Immature natural killer cell (primary cell): ENCODE results near the gene NEMP1. TPM values are rescaled to one million over a fixed set of nuclear protein-coding genes. Genes with fewer than 3 reads are reported as not detected.
"Not testable (repeated sequence)": the region's sequence is repeated elsewhere in the genome, so short reads cannot be mapped to it uniquely, and the experiment has no call there.

Experiments used
- DNase-seq, 3 donors: peaks; one replicate each; pipeline ENCODE4 v3.0.0; 2022; ENCODE audit warnings: mixed read lengths in 1 of 3
- H3K27ac Mint-ChIP-seq, 6 donors: one replicate each; pipeline ENCODE4 v1.8.0; 2020; ENCODE audit warnings: mixed read lengths in 6 of 6, mild to moderate bottlenecking in 5 of 6, inconsistent platforms in 4 of 6, moderate library complexity in 3 of 6
- H3K27me3 Mint-ChIP-seq, 3 donors: one replicate each; pipeline ENCODE4 v1.8.0; 2020 to 2021; ENCODE audit warnings: low read depth in 3 of 3, mild to moderate bottlenecking in 3 of 3, mixed read lengths in 3 of 3, moderate library complexity in 3 of 3, inconsistent platforms in 1 of 3
- H3K36me3 Mint-ChIP-seq, 3 donors: one replicate each; pipeline ENCODE4 v1.8.0; 2020; ENCODE audit warnings: mixed read lengths in 3 of 3, inconsistent platforms in 2 of 3, mild to moderate bottlenecking in 2 of 3
- H3K4me1 Mint-ChIP-seq, 2 donors: one replicate each; pipeline ENCODE4 v1.8.0; 2020; ENCODE audit warnings: inconsistent platforms in 2 of 2, mild to moderate bottlenecking in 2 of 2, mixed read lengths in 2 of 2, moderate library complexity in 1 of 2
- H3K4me3 Mint-ChIP-seq, 5 donors: one replicate each; pipeline ENCODE4 v1.8.0; 2020; ENCODE audit warnings: mild to moderate bottlenecking in 5 of 5, mixed read lengths in 5 of 5, inconsistent platforms in 3 of 5, moderate library complexity in 3 of 5
- H3K9me3 Mint-ChIP-seq, 6 donors: one replicate each; pipeline ENCODE4 v1.8.0; 2020; ENCODE audit warnings: mild to moderate bottlenecking in 6 of 6, mixed read lengths in 6 of 6, inconsistent platforms in 4 of 6, moderate library complexity in 3 of 6
- polyA plus RNA-seq, 3 donors: library from polyadenylated mRNA; unstranded; fragments of 300-500 nt; fragmentation: Illumina TruSeq; gene quantifications; one replicate each; pipeline ENCODE4 v1.2.3, GENCODE V29; 2021

NEMP1 gene
- polyA plus RNA-seq = 1 to 10 TPM; 1.6 to 4.1 (median 2.6) TPM

DNA sequence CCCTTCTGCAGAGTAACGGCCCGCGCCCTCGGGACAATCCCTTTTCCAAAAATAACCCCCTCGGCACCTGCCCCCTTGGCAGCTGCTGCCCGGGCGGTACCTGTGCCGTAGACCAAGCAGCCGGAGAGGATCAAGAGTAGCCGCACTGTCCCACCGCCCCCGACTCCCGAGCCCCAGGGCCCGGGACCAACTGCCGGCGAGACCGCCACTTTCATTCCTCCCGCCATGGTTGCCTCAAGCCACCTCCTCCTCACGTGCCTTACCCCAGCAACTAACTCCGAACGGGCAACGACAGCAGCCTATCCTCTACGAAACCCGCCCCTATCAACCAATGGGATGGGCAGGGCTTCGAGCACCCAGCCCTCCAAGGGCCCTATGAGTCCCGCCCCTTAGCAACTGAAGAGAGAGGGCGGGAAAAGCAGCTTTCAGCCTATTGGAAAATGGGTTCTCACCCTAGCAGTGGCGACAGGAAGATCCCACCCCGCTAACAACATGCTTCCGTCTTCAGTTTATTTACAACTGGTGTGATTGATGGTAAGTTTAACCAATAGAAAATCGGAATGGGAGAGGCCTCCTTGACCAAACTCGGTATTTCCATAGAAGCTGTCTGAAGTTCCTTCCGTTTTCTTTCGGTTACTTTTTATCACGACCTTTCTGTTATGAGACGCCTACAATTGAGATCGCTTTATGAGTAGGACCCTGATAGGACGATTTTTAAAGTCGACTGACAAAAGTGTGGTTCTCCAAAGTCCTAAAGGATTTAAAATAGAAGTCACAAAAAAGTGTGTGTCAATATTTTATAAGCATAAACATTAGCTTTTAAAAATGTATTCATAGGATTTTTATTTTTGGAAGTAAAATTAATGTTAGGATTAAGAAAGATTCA, at the start of gene NEMP1:
NEMP1 (minus strand) TSS at position 273 of the 886 bp plus-strand sequence; CDS start at position 227, 46 bp downstream.
- DNase-seq = peak; percentile 98 to 99 (median 98)
- Mint-ChIP-seq H3K4me3 (peak within 1 kb of the TSS; percentile 90 to 97 (median 94)), H3K27ac (peak within 1 kb of the TSS; percentile 90 to 97 (median 94)), H3K4me1 (peaks cover 24 to 26% of the 10 kb centered on the region in 2 donors), H3K36me3 (no peaks in the 10 kb centered on the region), H3K9me3 (no peaks in the 10 kb centered on the region), H3K27me3 (peaks cover 0 to 6% (median 0%) of the 10 kb centered on the region in 3 donors)

- Mint-ChIP-seq H3K4me3 (peak within 1 kb of the TSS; percentile 79 to 86 (median 84)), H3K27me3 (peaks cover 7 to 11% (median 8%) of the 10 kb centered on the region in 3 donors), H3K36me3 (peaks cover 0 to 3% (median 0%) of the 10 kb centered on the region in 3 donors), H3K27ac (peak within 1 kb of the TSS in 3 of 6 donors; percentile 5 to 62 (median 24)), H3K9me3 (no peaks in the 10 kb centered on the region), H3K4me1 (peaks cover 5 to 8% of the 10 kb centered on the region in 2 donors)
- peak; percentile 55 to 60 (median 56) for DNase-seq
Measured at GRCh38 chr12:57127726-57128518, 49.3 kb upstream of the NEMP1 start, which contains the start of gene LRP1. TSS of gene LRP1 (plus strand) at chr12:57128483. CDS start at chr12:57128965, 482 bp downstream.

DNA sequence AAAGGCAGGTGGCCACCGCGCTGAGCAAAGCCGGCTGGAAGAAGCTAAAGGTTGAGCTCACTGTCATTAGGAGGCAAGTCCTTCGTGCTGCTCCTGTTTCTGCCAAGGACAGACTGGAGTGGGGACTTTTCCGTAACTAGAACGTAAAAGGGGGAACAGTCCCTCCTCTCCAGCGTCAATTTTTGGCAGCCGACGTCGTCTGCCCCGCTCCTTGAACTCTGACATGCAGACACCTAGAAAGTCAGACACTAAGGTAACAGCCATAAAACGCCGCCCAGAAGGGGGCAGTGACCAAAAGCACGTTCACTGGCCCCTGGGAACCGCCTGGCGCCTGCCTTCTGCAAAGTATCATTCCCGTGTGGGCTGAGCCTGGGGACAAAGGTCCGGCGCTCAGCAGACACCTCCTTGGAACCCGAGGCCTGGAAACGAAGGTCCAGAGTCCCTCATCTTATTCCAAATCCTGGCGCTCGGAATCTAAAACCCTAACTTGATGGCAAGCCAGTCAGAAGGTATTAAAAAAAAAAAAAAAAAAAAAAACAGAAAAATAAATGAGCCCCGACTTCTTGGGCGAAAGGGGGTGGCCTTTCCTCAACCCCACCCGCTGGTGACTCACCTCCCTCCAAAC, 48.6 kb upstream of the NEMP1 start:
- peak overlapping the region in 2 of 6 donors; percentile 5 to 24 for H3K27ac Mint-ChIP-seq
- H3K4me3 Mint-ChIP-seq = peak overlapping the region; percentile 79 to 86 (median 84)
- H3K4me1 Mint-ChIP-seq = peaks cover 5 to 8% of the 10 kb centered on the region in 2 donors
- H3K27me3 Mint-ChIP-seq = peaks cover 8 to 12% (median 9%) of the 10 kb centered on the region in 3 donors
- H3K36me3 Mint-ChIP-seq = peaks cover 0 to 3% (median 0%) of the 10 kb centered on the region in 3 donors
- H3K9me3 Mint-ChIP-seq = no peaks in the 10 kb centered on the region
- DNase-seq = peak; percentile 24 to 26 (median 25)

DNA sequence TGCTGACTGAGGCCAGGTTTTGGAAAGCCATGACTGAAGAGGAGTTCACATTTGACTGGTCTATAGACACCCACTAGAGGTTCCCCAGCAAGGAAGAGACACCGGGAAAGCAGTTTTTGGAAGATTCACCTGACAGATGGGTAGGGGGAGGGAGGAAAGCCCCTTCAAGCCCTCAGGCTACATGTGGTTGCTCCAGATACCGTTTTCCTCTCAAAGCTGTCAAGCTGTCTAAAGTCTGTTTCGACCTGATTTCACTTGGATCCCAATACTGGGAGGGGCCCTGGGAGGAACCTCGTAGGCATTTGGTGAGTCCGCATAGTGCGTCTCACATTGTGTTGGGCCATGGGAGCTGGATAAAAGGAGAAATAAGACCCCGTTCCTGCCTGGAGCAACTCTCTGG, 48.0 kb upstream of the NEMP1 start:
- H3K27ac Mint-ChIP-seq = no peak overlapping the region
- peaks cover 0 to 3% (median 0%) of the 10 kb centered on the region in 3 donors for H3K36me3 Mint-ChIP-seq
- DNase-seq = no peak
- H3K9me3 Mint-ChIP-seq = no peaks in the 10 kb centered on the region
- peaks cover 8 to 9% (median 9%) of the 10 kb centered on the region in 3 donors for H3K27me3 Mint-ChIP-seq
- H3K4me1 Mint-ChIP-seq = peaks cover 5 to 8% of the 10 kb centered on the region in 2 donors
- peak overlapping the region; percentile 33 to 86 (median 79) for H3K4me3 Mint-ChIP-seq

- Mint-ChIP-seq H3K27me3 (peaks cover 8 to 9% (median 9%) of the 10 kb centered on the region in 3 donors), H3K4me1 (peaks cover 5 to 8% of the 10 kb centered on the region in 2 donors), H3K27ac (no peak overlapping the region), H3K9me3 (no peaks in the 10 kb centered on the region), H3K36me3 (peaks cover 0 to 3% (median 0%) of the 10 kb centered on the region in 3 donors), H3K4me3 (peak overlapping the region in 2 of 5 donors; percentile 21 to 49)
- no peak for DNase-seq
Measured at GRCh38 chr12:57126061-57126460, 47.5 kb upstream of the NEMP1 start.

DNA sequence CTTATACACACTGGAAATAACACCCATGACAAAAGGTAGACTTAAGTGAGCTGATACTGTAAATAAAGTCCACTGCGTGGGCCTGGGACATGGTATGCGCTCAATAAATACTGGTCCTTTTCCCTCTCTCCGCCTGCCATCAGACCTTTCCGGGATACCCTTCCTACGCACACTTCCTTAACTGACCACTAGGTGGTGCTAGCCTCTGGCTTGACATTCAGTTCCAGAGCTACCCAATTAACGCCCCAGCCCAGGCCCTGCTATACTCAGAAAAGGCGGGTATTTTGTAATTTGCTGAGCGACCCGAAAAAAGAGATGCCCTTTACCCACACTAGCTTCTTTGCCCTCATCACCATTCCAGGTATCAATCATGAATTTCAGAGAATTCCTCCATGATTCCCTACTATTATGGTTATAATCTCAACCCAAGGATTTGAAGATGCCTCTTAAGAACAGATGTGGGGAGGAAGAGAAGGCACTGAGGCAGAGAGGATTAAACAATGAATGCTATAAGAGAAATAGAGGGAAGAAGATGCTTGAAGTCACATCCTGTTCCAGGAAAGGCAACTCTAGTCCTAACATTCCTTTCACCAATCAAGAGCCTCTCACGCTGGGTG, 45.8 kb upstream of the NEMP1 start:
- Mint-ChIP-seq H3K36me3 (peaks cover 0 to 3% (median 0%) of the 10 kb centered on the region in 3 donors), H3K4me1 (peaks cover 5 to 7% of the 10 kb centered on the region in 2 donors), H3K27ac (no peak overlapping the region), H3K9me3 (no peaks in the 10 kb centered on the region), H3K27me3 (peaks cover 5 to 9% (median 7%) of the 10 kb centered on the region in 3 donors), H3K4me3 (no peak overlapping the region)
- peak; percentile 66 to 74 (median 72) for DNase-seq

DNA sequence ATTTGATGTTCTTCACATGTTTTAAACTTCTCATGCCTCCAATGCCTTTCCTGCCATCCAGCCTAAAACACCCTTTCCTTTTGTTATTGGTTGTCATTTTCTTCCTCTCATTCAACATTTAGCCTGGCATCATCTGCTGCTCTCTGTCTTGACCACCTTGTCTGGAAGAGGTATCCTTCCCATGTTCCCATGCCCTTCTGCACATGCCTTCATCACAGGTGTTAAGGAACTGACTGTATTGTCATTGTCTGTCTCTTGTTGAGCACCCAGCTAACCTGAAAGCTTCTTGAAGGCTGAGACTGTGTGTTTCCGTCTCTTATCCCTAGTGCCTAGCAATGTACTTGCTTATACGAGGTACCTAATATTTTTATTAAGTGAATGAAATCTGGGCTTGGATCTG, 45.2 kb upstream of the NEMP1 start:
- H3K27ac Mint-ChIP-seq = peak overlapping the region in 2 of 6 donors; percentile 21 to 76

DNA sequence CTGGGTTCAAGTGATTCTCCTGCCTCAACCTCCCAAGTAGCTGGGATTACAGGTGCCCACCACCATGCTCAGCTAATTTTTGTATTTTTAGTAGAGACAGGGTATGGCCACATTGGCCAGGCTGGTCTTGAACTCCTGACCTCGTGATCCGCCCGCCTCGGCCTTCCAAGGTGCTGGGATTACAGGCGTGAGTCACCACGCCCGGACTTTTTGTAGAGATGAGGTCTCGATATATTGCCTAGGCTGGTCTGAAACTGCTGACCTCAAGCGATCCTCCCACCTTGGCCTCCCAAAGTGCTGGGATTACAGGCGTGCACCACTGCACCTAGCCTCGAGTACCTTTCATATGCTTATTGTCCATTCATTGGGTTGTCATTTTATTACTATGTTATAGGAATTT, 42.1 kb upstream of the NEMP1 start:
- not testable (repeated sequence) for H3K36me3 Mint-ChIP-seq, H3K4me1 Mint-ChIP-seq, DNase-seq, H3K4me3 Mint-ChIP-seq, H3K9me3 Mint-ChIP-seq, H3K27me3 Mint-ChIP-seq, H3K27ac Mint-ChIP-seq

More for the DNA sequence above, 45.2 kb upstream of the NEMP1 start:
- Mint-ChIP-seq H3K9me3 (no peaks in the 10 kb centered on the region), H3K4me3 (no peak overlapping the region), H3K27me3 (peaks cover 5 to 9% (median 7%) of the 10 kb centered on the region in 3 donors), H3K4me1 (peaks cover 5 to 7% of the 10 kb centered on the region in 2 donors), H3K36me3 (peaks cover 0 to 3% (median 0%) of the 10 kb centered on the region in 3 donors)
- DNase-seq = no peak

DNA sequence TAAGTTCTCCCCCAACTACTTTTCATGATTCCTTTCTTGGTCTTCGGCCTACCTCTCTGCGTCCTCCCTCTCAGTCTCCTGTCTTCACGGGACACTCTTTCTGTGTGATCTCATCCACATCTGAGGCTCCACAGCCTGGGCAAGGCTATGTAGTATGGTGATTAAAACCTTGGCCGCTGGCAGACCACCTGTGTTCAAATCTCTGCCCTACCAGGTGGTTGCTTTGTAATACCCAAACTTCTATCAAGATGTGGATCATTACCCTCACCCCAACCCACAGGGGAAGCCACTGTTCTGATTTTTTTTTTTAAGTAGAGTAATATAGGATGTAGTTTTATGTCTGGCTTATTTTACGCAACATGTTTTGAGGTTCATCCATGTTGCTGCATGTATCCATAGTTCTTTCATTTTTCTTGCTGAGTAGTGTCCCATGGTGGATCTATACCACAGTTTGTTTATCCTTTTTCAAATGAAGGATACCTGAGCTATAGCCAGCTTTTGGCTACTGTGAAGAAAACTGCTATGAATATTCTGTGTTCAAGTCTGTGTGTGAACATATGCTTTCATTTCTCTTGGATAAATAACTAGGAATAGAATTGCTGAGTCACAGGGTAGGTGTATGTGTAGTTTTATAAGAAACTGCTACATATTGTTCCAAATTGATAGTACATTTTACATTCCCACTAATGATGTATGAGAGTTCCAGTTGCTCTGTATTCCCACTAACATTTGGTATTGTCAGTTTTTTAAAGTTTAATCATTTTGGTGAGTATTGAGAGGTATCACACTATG, 40.9 kb upstream of the NEMP1 start:
- H3K27me3 Mint-ChIP-seq = peaks cover under 1 to 6% (median 5%) of the 10 kb centered on the region in 3 donors
- H3K27ac Mint-ChIP-seq = no peak overlapping the region

DNA sequence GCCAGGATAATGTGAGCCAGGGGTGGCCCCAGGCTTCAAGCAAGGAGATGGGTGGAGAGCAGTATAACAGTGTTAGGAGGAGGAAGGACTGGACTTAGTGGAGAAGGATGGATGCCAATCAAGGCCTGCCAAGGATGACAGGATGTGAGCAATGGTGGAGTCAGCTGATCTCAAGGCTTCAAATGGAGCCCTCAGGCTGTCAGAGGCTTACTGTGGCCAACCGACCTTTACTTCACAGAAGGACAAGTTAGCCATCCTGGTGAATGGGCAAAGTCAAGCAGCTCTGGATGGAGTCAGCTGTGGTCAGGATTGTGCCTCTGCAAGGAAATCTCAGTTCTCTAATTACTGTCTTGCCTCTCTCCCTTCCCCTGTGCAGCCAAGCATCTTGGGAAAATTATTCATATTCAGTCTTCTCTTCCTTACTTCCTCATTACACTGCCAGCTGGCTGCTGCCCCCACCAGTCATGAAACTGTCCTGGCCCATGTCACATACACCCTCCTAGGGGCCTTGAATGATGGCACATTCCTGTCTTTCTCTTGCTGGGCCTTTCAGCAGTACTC, 40.2 kb upstream of the NEMP1 start:
- Mint-ChIP-seq H3K4me1 (no peaks in the 10 kb centered on the region), H3K36me3 (peaks cover 0 to 2% (median 0%) of the 10 kb centered on the region in 3 donors), H3K9me3 (no peaks in the 10 kb centered on the region), H3K27ac (no peak overlapping the region), H3K4me3 (no peak overlapping the region), H3K27me3 (peaks cover 0 to 6% (median 5%) of the 10 kb centered on the region in 3 donors)
- DNase-seq = no peak

More for the DNA sequence above, 40.9 kb upstream of the NEMP1 start:
- DNase-seq = no peak
- Mint-ChIP-seq H3K4me3 (no peak overlapping the region), H3K9me3 (no peaks in the 10 kb centered on the region), H3K4me1 (no peaks in the 10 kb centered on the region), H3K36me3 (peaks cover 0 to 3% (median 0%) of the 10 kb centered on the region in 3 donors)

GRCh38 chr12:57116580-57117281, 38.1 kb upstream of the NEMP1 start:
- Mint-ChIP-seq H3K9me3 (peaks cover 0 to 4% (median 0%) of the 10 kb centered on the region in 6 donors), H3K27ac (peak overlapping the region in 1 of 6 donors; percentile 8), H3K4me3 (no peak overlapping the region), H3K4me1 (peaks cover 11% of the 10 kb centered on the region in 2 donors), H3K36me3 (no peaks in the 10 kb centered on the region), H3K27me3 (peaks cover 6 to 11% (median 9%) of the 10 kb centered on the region in 3 donors)
- DNase-seq = no peak
